CD14-positive monocyte (primary cell): ENCODE measurements around the gene CA10. TPM values are rescaled to one million over a fixed set of nuclear protein-coding genes. Genes with fewer than 3 reads are reported as not detected.

Source experiments
- DNase-seq, 3 donors: peaks; one replicate each; pipeline ENCODE4 v3.0.0-alpha.2; 2011 to 2022
- H2AFZ ChIP-seq: 2 replicates; pipeline ENCODE4 v1.6.0; 2012; ENCODE audit warnings: mild to moderate bottlenecking, low read depth, low read length, inconsistent platforms; ENCODE audit not compliant: insufficient read depth, poor library complexity, severe bottlenecking
- H3K27ac ChIP-seq, 2 donors: 1 replicate in 1 of 2; 2 replicates in 1 of 2; pipeline ENCODE4 v1.5.1; 2012 to 2013; ENCODE audit warnings: low read length in 2 of 2, control low read depth in 1 of 2, inconsistent platforms in 1 of 2, low read depth in 1 of 2, mild to moderate bottlenecking in 1 of 2
- H3K27me3 ChIP-seq, 2 donors: one replicate each; pipeline versions ENCODE4 v1.6.0 to v1.6.1; 2011 to 2013; ENCODE audit warnings: low read length in 2 of 2; ENCODE audit not compliant: control insufficient read depth in 2 of 2, insufficient read depth in 2 of 2
- H3K36me3 ChIP-seq, 2 donors: replicated peaks in 1 of 2; 1 replicate in 1 of 2; 2 replicates in 1 of 2; pipeline versions ENCODE4 v1.5.1 to v1.6.1; 2012 to 2013; ENCODE audit warnings: low read length in 2 of 2, control low read depth in 1 of 2, inconsistent platforms in 1 of 2, mild to moderate bottlenecking in 1 of 2; ENCODE audit not compliant: insufficient read depth in 2 of 2, control insufficient read depth in 1 of 2
- H3K4me1 ChIP-seq, 2 donors: 1 replicate in 1 of 2; 2 replicates in 1 of 2; pipeline versions ENCODE4 v1.5.1 to v1.6.1; 2012 to 2013; ENCODE audit warnings: low read length in 2 of 2, control low read depth in 1 of 2, inconsistent platforms in 1 of 2, mild to moderate bottlenecking in 1 of 2, moderate library complexity in 1 of 2; ENCODE audit not compliant: insufficient read depth in 2 of 2, control insufficient read depth in 1 of 2
- H3K4me2 ChIP-seq: replicated peaks from 2 replicates; pipeline ENCODE3; 2012; ENCODE audit warnings: low read length, moderate library complexity, mild to moderate bottlenecking; ENCODE audit not compliant: poor library complexity, severe bottlenecking; ENCODE audit errors: extremely low read depth
- H3K4me3 ChIP-seq, 3 experiments: fragments of 200-600 bp in 1 of 3; sonication (generic) in 1 of 3; replicated peaks in 1 of 3; 1 replicate in 2 of 3; 2 replicates in 1 of 3; pipeline ENCODE4 v1.5.1; 2011 to 2013; ENCODE audit warnings: low read length in 3 of 3, mild to moderate bottlenecking in 3 of 3, control low read depth in 2 of 3, low read depth in 2 of 3, inconsistent platforms in 1 of 3, moderate library complexity in 1 of 3
- H3K79me2 ChIP-seq: 2 replicates; pipeline ENCODE4 v1.6.0; 2012; ENCODE audit warnings: mild to moderate bottlenecking, control low read depth, inconsistent platforms, low read length, moderate library complexity; ENCODE audit not compliant: insufficient read depth
- H3K9ac ChIP-seq: 2 replicates; pipeline ENCODE4 v1.6.0; 2017; ENCODE audit warnings: low read length, mild to moderate bottlenecking; ENCODE audit not compliant: insufficient read depth, poor library complexity, severe bottlenecking
- H3K9me3 ChIP-seq, 2 donors: replicated peaks in 1 of 2; 1 replicate in 1 of 2; 2 replicates in 1 of 2; pipeline versions ENCODE4 v1.5.1 to v1.6.1; 2012 to 2013; ENCODE audit warnings: low read length in 2 of 2, control low read depth in 1 of 2; ENCODE audit not compliant: control insufficient read depth in 1 of 2, insufficient read depth in 1 of 2
- H4K20me1 ChIP-seq: 2 replicates; pipeline ENCODE4 v1.6.0; 2012; ENCODE audit warnings: mild to moderate bottlenecking, low read length, control low read depth, moderate library complexity; ENCODE audit not compliant: insufficient read depth
- H3K27ac Mint-ChIP-seq, 7 donors: one replicate each; pipeline ENCODE4 v1.8.0; 2020; ENCODE audit warnings: mild to moderate bottlenecking in 7 of 7, mixed read lengths in 7 of 7, moderate library complexity in 6 of 7, inconsistent platforms in 2 of 7
- H3K27me3 Mint-ChIP-seq, 3 donors: one replicate each; pipeline ENCODE4 v1.8.0; 2021 to 2022; ENCODE audit warnings: low read depth in 3 of 3, mild to moderate bottlenecking in 3 of 3, mixed read lengths in 3 of 3, moderate library complexity in 3 of 3, inconsistent platforms in 1 of 3
- H3K36me3 Mint-ChIP-seq, 2 donors: one replicate each; pipeline ENCODE4 v1.8.0; 2020; ENCODE audit warnings: mixed read lengths in 2 of 2, inconsistent platforms in 1 of 2, mild to moderate bottlenecking in 1 of 2
- H3K4me1 Mint-ChIP-seq: one replicate; pipeline ENCODE4 v1.8.0; 2020; ENCODE audit warnings: mild to moderate bottlenecking, mixed read lengths
- H3K4me3 Mint-ChIP-seq, 2 donors: one replicate each; pipeline ENCODE4 v1.8.0; 2020; ENCODE audit warnings: mild to moderate bottlenecking in 2 of 2, mixed read lengths in 2 of 2, moderate library complexity in 1 of 2
- H3K9me3 Mint-ChIP-seq, 7 donors: one replicate each; pipeline ENCODE4 v1.8.0; 2020 to 2022; ENCODE audit warnings: mixed read lengths in 7 of 7, mild to moderate bottlenecking in 6 of 7, moderate library complexity in 6 of 7, inconsistent platforms in 2 of 7
- WGBS: methylation state at CpG from one replicate; pipeline ENCODE4 v1.1.5; 2013; ENCODE audit warnings: missing lambda C conversion rate; ENCODE audit not compliant: insufficient coverage; 5-methylcytosine and 5-hydroxymethylcytosine counted together
- intact Hi-C, 2 donors: fragments of 100-400 bp; cut with micrococcal nuclease; formaldehyde crosslinking; loops; one replicate each; pipeline versions ENCODE4 v1.15.0 to v1.15.1; 2023
- polyA plus RNA-seq, 3 donors: library from polyadenylated mRNA; depleted of rRNA in 1 of 3; unstranded in 2 of 3; stranded (reverse) in 1 of 3; fragments of 300-500 nt in 2 of 3; fragments of >200 nt in 1 of 3; fragmentation: Illumina TruSeq in 2 of 3; gene quantifications; 1 replicate in 2 of 3; 2 replicates in 1 of 3; pipeline ENCODE4 v1.2.3, GENCODE V29; 2012 to 2021
- TF ChIP-seq, protein P1 (sequence below): fragments of 200-600 bp; IDR thresholded peaks from one replicate; pipeline ENCODE4 v1.8.0; 2022; ENCODE audit warnings: antibody characterized with exemption, mild to moderate bottlenecking

Gene CA10
- polyA plus RNA-seq, 3 donors = not detected

- H3K79me2 ChIP-seq = no peaks in the 10 kb centered on the region
Measured at GRCh38 chr17:52025236-52025635, 133.3 kb downstream of the CA10 start.

GRCh38 chr17:52024300-52024870 lies 134.1 kb downstream of the CA10 start:
- Mint-ChIP-seq H3K4me1 (no peaks in the 10 kb centered on the region), H3K36me3 (no peaks in the 10 kb centered on the region), H3K27ac (no peak overlapping the region), H3K9me3 (peaks cover 0 to 3% (median 0%) of the 10 kb centered on the region in 7 donors), H3K4me3 (no peak overlapping the region), H3K27me3 (no peaks in the 10 kb centered on the region)
- TF ChIP-seq, protein P1, sequence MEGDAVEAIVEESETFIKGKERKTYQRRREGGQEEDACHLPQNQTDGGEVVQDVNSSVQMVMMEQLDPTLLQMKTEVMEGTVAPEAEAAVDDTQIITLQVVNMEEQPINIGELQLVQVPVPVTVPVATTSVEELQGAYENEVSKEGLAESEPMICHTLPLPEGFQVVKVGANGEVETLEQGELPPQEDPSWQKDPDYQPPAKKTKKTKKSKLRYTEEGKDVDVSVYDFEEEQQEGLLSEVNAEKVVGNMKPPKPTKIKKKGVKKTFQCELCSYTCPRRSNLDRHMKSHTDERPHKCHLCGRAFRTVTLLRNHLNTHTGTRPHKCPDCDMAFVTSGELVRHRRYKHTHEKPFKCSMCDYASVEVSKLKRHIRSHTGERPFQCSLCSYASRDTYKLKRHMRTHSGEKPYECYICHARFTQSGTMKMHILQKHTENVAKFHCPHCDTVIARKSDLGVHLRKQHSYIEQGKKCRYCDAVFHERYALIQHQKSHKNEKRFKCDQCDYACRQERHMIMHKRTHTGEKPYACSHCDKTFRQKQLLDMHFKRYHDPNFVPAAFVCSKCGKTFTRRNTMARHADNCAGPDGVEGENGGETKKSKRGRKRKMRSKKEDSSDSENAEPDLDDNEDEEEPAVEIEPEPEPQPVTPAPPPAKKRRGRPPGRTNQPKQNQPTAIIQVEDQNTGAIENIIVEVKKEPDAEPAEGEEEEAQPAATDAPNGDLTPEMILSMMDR = no peak
- intact Hi-C loops = no loop called here
- H3K36me3 ChIP-seq = no peaks in the 10 kb centered on the region
- DNase-seq = no peak
- no peaks in the 10 kb centered on the region for H3K79me2 ChIP-seq
- H3K4me1 ChIP-seq = no peaks in the 10 kb centered on the region
- H3K9ac ChIP-seq = no peak overlapping the region
- H3K27me3 ChIP-seq = no peaks in the 10 kb centered on the region
- no peak overlapping the region for H3K27ac ChIP-seq
- H2AFZ ChIP-seq = no peak overlapping the region
- no peak overlapping the region for H3K4me3 ChIP-seq
- H3K4me2 ChIP-seq = no peak overlapping the region
- WGBS = 75% methylated on average over 1 of the region's 2 CpGs
- no peaks in the 10 kb centered on the region for H3K9me3 ChIP-seq
- no peaks in the 10 kb centered on the region for H4K20me1 ChIP-seq

More at GRCh38 chr17:52025236-52025635, 133.3 kb downstream of the CA10 start:
- intact Hi-C loops = no loop called here
- no peak overlapping the region for H3K9ac ChIP-seq
- no peak overlapping the region for H3K27ac Mint-ChIP-seq
- no peaks in the 10 kb centered on the region for H3K27me3 ChIP-seq
- H4K20me1 ChIP-seq = no peaks in the 10 kb centered on the region
- no peaks in the 10 kb centered on the region for H3K4me1 Mint-ChIP-seq
- H3K4me2 ChIP-seq = no peak overlapping the region
- H3K9me3 ChIP-seq = no peaks in the 10 kb centered on the region
- no peaks in the 10 kb centered on the region for H3K4me1 ChIP-seq
- peaks cover 0 to 3% (median 0%) of the 10 kb centered on the region in 7 donors for H3K9me3 Mint-ChIP-seq
- H3K36me3 Mint-ChIP-seq = no peaks in the 10 kb centered on the region
- no peak overlapping the region for H3K27ac ChIP-seq
- H3K36me3 ChIP-seq = no peaks in the 10 kb centered on the region
- TF ChIP-seq, protein P1 = no peak
- H3K4me3 Mint-ChIP-seq = no peak overlapping the region
- H2AFZ ChIP-seq = no peak overlapping the region
- no peak overlapping the region for H3K4me3 ChIP-seq
- H3K27me3 Mint-ChIP-seq = peaks cover 0 to 1% (median 0%) of the 10 kb centered on the region in 3 donors
- no peak for DNase-seq
